H9 (cell line): Measurements from ENCODE around the gene NUP88. TPM values are rescaled to one million over a fixed set of nuclear protein-coding genes. Genes with fewer than 3 reads are reported as not detected.

Experiments
- DNase-seq: peaks from one replicate; pipeline ENCODE4 v3.0.0-alpha.2; 2017
- H2AFZ ChIP-seq: one replicate; pipeline ENCODE4 v1.6.1; 2013; ENCODE audit warnings: mild to moderate bottlenecking, low read length, control low read depth, moderate library complexity
- H2AK5ac ChIP-seq: 2 replicates; pipeline ENCODE4 v1.6.1; 2013; ENCODE audit warnings: low read length, control low read depth, mixed read lengths; ENCODE audit not compliant: insufficient read length
- H2BK120ac ChIP-seq: one replicate; pipeline ENCODE4 v1.6.1; 2013; ENCODE audit warnings: low read depth, mild to moderate bottlenecking, low read length, control low read depth, inconsistent platforms; ENCODE audit not compliant: poor library complexity, severe bottlenecking
- H2BK12ac ChIP-seq: 2 replicates; pipeline ENCODE4 v1.6.1; 2013; ENCODE audit warnings: low read length, control low read depth, mixed read lengths, low read depth; ENCODE audit not compliant: insufficient read length
- H2BK15ac ChIP-seq: 2 replicates; pipeline ENCODE4 v1.6.1; 2013; ENCODE audit warnings: low read depth, low read length, control low read depth
- H2BK20ac ChIP-seq: one replicate; pipeline ENCODE4 v1.6.1; 2013; ENCODE audit warnings: low read depth, mild to moderate bottlenecking, low read length, control low read depth, inconsistent platforms; ENCODE audit not compliant: poor library complexity, severe bottlenecking
- H2BK5ac ChIP-seq: 2 replicates; pipeline ENCODE4 v1.6.1; 2013; ENCODE audit warnings: low read length, control low read depth, mixed read lengths; ENCODE audit not compliant: insufficient read length
- H3K14ac ChIP-seq: 2 replicates; pipeline ENCODE4 v1.6.1; 2013; ENCODE audit warnings: low read length, control low read depth; ENCODE audit not compliant: insufficient read depth
- H3K18ac ChIP-seq: 2 replicates; pipeline ENCODE4 v1.6.1; 2013; ENCODE audit warnings: low read depth, mild to moderate bottlenecking, mixed read lengths, low read length, control low read depth; ENCODE audit not compliant: insufficient read length
- H3K23ac ChIP-seq: 2 replicates; pipeline ENCODE4 v1.6.1; 2013; ENCODE audit warnings: low read length, control low read depth, mixed read lengths, low read depth; ENCODE audit not compliant: insufficient read length
- H3K23me2 ChIP-seq: 2 replicates; pipeline ENCODE4 v1.6.1; 2013; ENCODE audit warnings: low read depth, mild to moderate bottlenecking, mixed read lengths, low read length, control low read depth; ENCODE audit not compliant: insufficient read length, poor library complexity, severe bottlenecking
- H3K27ac ChIP-seq: 2 replicates; pipeline ENCODE4 v1.5.1; 2013; ENCODE audit warnings: low read length, control low read depth, mixed read lengths, low read depth; ENCODE audit not compliant: insufficient read length
- H3K27me3 ChIP-seq: 2 replicates; pipeline ENCODE4 v1.6.1; 2013; ENCODE audit warnings: low read length, control low read depth, inconsistent platforms; ENCODE audit not compliant: insufficient read depth
- H3K4ac ChIP-seq: 2 replicates; pipeline ENCODE4 v1.6.1; 2013; ENCODE audit warnings: low read depth, mild to moderate bottlenecking, control low read depth, inconsistent platforms, low read length, moderate library complexity
- H3K4me1 ChIP-seq: 2 replicates; pipeline ENCODE4 v1.6.1; 2013; ENCODE audit warnings: low read length, control low read depth, inconsistent platforms; ENCODE audit not compliant: insufficient read depth
- H3K4me2 ChIP-seq: 2 replicates; pipeline ENCODE4 v1.6.1; 2013; ENCODE audit warnings: low read length, control low read depth, mixed read lengths; ENCODE audit not compliant: insufficient read length, insufficient read depth
- H3K56ac ChIP-seq: 2 replicates; pipeline ENCODE4 v1.6.1; 2013; ENCODE audit warnings: low read depth, mild to moderate bottlenecking, mixed read lengths, low read length, control low read depth; ENCODE audit not compliant: insufficient read length
- H3K79me1 ChIP-seq: 2 replicates; pipeline ENCODE4 v1.6.1; 2013; ENCODE audit warnings: low read depth, mild to moderate bottlenecking, moderate library complexity, low read length, control low read depth, inconsistent platforms; ENCODE audit not compliant: insufficient read depth, poor library complexity, severe bottlenecking
- H3K79me2 ChIP-seq: 2 replicates; pipeline ENCODE4 v1.6.1; 2013; ENCODE audit warnings: low read length, control low read depth, inconsistent platforms; ENCODE audit not compliant: insufficient read depth
- H3K9ac ChIP-seq: 2 replicates; pipeline ENCODE4 v1.6.1; 2013; ENCODE audit warnings: low read length, control low read depth, mixed read lengths; ENCODE audit not compliant: insufficient read length; ENCODE audit errors: extremely low read depth
- H3K9me3 ChIP-seq: one replicate; pipeline ENCODE4 v1.6.1; 2013; ENCODE audit warnings: low read depth, low read length, inconsistent platforms; ENCODE audit not compliant: control insufficient read depth
- H3T11ph ChIP-seq: one replicate; pipeline ENCODE4 v1.6.1; 2013; ENCODE audit warnings: mild to moderate bottlenecking, low read length, control low read depth, inconsistent platforms
- H4K20me1 ChIP-seq: one replicate; pipeline ENCODE4 v1.6.1; 2013; ENCODE audit not compliant: control insufficient read depth, insufficient read length, insufficient read depth
- H4K5ac ChIP-seq: 2 replicates; pipeline ENCODE4 v1.6.1; 2013; ENCODE audit warnings: low read depth, mild to moderate bottlenecking, mixed read lengths, low read length, control low read depth; ENCODE audit not compliant: insufficient read length
- H4K8ac ChIP-seq: replicated peaks from 2 replicates; pipeline ENCODE4 v1.6.1; 2013; ENCODE audit warnings: low read length, control low read depth, mixed read lengths, low read depth; ENCODE audit not compliant: insufficient read length
- H4K91ac ChIP-seq: 2 replicates; pipeline ENCODE4 v1.6.1; 2013; ENCODE audit warnings: low read depth, mild to moderate bottlenecking, moderate library complexity, mixed read lengths, low read length, control low read depth; ENCODE audit not compliant: insufficient read length
- H3K27ac Mint-ChIP-seq, 3 experiments: 2 replicates in 2 of 3; 3 replicates in 1 of 3; pipeline ENCODE4 v1.8.0; 2020 to 2021; ENCODE audit warnings: mixed read lengths in 3 of 3, mild to moderate bottlenecking in 1 of 3, moderate library complexity in 1 of 3
- H3K27me3 Mint-ChIP-seq: 2 replicates; pipeline ENCODE4 v1.8.0; 2021; ENCODE audit warnings: low read depth, mild to moderate bottlenecking, moderate library complexity, mixed read lengths
- H3K36me3 Mint-ChIP-seq, 3 experiments: 2 replicates in 2 of 3; 3 replicates in 1 of 3; pipeline ENCODE4 v1.8.0; 2020 to 2021; ENCODE audit warnings: low read depth in 3 of 3, mixed read lengths in 3 of 3; ENCODE audit not compliant: insufficient read depth in 1 of 3
- H3K4me1 Mint-ChIP-seq, 2 experiments: 2 replicates each; pipeline ENCODE4 v1.8.0; 2020; ENCODE audit warnings: mixed read lengths in 2 of 2
- H3K4me3 Mint-ChIP-seq, 2 experiments: 2 replicates in 1 of 2; 3 replicates in 1 of 2; pipeline ENCODE4 v1.8.0; 2020 to 2021; ENCODE audit warnings: mild to moderate bottlenecking in 2 of 2, mixed read lengths in 2 of 2, moderate library complexity in 1 of 2
- H3K9me3 Mint-ChIP-seq, 2 experiments: 2 replicates in 1 of 2; 3 replicates in 1 of 2; pipeline ENCODE4 v1.8.0; 2020; ENCODE audit warnings: mild to moderate bottlenecking in 2 of 2, mixed read lengths in 2 of 2, moderate library complexity in 1 of 2
- WGBS: extraction: QIAGEN DNeasy Blood & Tissue Kit; methylation state at CpG from one replicate; pipeline ENCODE4 v1.1.7; 2013; ENCODE audit warnings: missing lambda C conversion rate, low lambda C conversion rate, mixed read lengths; ENCODE audit not compliant: insufficient read length; ENCODE audit errors: extremely low coverage; 5-methylcytosine and 5-hydroxymethylcytosine counted together
- total RNA-seq: library from RNA; stranded (reverse); gene quantifications from 2 replicates; pipeline ENCODE4 v1.2.1, GENCODE V29; 2021
- TF ChIP-seq, protein P1 (sequence below): fragments of 200-600 bp; sonication (generic); conservative IDR thresholded peaks from 3 replicates; pipeline ENCODE4 v1.8.0; 2021; ENCODE audit warnings: antibody characterized with exemption, mild to moderate bottlenecking

NUP88 gene
- total RNA-seq, 1 experiment from 2014 or later = 98.2 TPM

- Histone ChIP-seq H2BK12ac (no peak overlapping the region), H3K4ac (no peak overlapping the region), H4K20me1 (no peaks in the 10 kb centered on the region), H3K27ac (no peak overlapping the region), H3K14ac (no peak overlapping the region), H3K79me2 (peaks cover 55% of the 10 kb centered on the region), H3K79me1 (peaks cover 2% of the 10 kb centered on the region), H2BK120ac (no peak overlapping the region), H3K9ac (no peak overlapping the region), H2BK5ac (no peak overlapping the region), H2AFZ (no peak overlapping the region), H3K27me3 (no peaks in the 10 kb centered on the region), H3K9me3 (no peaks in the 10 kb centered on the region), H3T11ph (no peak overlapping the region), H4K5ac (no peak overlapping the region), H2BK20ac (no peak overlapping the region), H3K18ac (no peak overlapping the region), H4K8ac (no peak overlapping the region), H2AK5ac (no peak overlapping the region), H3K4me1 (no peaks in the 10 kb centered on the region), H4K91ac (no peak overlapping the region), H2BK15ac (no peak overlapping the region), H3K23ac (no peak overlapping the region), H3K56ac (no peak overlapping the region), H3K23me2 (peaks cover 10% of the 10 kb centered on the region), H3K4me2 (no peak overlapping the region)
- WGBS = no CpG with 5 or more reads among the region's 10 CpGs
- H3K4me3 Mint-ChIP-seq = peak overlapping the region in 1 of 2 experiments; percentile 28; a peak in 1 of 5 replicates
- H3K4me1 Mint-ChIP-seq = peaks cover 22 to 23% of the 10 kb centered on the region in 2 experiments
- TF ChIP-seq, protein P1, sequence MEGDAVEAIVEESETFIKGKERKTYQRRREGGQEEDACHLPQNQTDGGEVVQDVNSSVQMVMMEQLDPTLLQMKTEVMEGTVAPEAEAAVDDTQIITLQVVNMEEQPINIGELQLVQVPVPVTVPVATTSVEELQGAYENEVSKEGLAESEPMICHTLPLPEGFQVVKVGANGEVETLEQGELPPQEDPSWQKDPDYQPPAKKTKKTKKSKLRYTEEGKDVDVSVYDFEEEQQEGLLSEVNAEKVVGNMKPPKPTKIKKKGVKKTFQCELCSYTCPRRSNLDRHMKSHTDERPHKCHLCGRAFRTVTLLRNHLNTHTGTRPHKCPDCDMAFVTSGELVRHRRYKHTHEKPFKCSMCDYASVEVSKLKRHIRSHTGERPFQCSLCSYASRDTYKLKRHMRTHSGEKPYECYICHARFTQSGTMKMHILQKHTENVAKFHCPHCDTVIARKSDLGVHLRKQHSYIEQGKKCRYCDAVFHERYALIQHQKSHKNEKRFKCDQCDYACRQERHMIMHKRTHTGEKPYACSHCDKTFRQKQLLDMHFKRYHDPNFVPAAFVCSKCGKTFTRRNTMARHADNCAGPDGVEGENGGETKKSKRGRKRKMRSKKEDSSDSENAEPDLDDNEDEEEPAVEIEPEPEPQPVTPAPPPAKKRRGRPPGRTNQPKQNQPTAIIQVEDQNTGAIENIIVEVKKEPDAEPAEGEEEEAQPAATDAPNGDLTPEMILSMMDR = no peak
- H3K27ac Mint-ChIP-seq = peak overlapping the region in 1 of 3 experiments; percentile 53; a peak in 2 of 7 replicates
- no peaks in the 10 kb centered on the region; the same call in 1 of the 2 replicates for H3K27me3 Mint-ChIP-seq
- peaks cover 25 to 48% (median 35%) of the 10 kb centered on the region in 3 experiments; a peak in 6 of 7 replicates for H3K36me3 Mint-ChIP-seq
- no peak for DNase-seq
- H3K9me3 Mint-ChIP-seq = no peaks in the 10 kb centered on the region
These were observed 45.5 kb upstream of the NUP88 start for GRCh38 chr17:5464717-5465507.
